HepG2 (cell line): ENCODE data around the gene HIF1AN. TPM values are rescaled to one million over a fixed set of nuclear protein-coding genes. Genes with fewer than 3 reads are reported as not detected.

Experiments
- ATAC-seq: fragments of 200-7000 bp; cut with Tn5 transposase; 3 replicates; pipeline ENCODE4 v1.9.1; 2020; ENCODE audit warnings: mild to moderate bottlenecking, moderate library complexity
- BruUV-seq: library from RNA; stranded (reverse); fragments of 400-500 nt; replicated peaks from 2 replicates; lab custom pipeline; 2021; lab: Mats Ljungman, UMichigan
- CTCF ChIA-PET: fragments of 300-600 bp; formaldehyde crosslinking; extraction: SDS; loops from one replicate; lab custom pipeline; 2021; ENCODE audit warnings: low total read pairs, inconsistent platforms, low intra/inter-chr PET ratio; lab: Yijun Ruan, JAX
- POLR2A ChIA-PET: fragments of 350-600 bp; sonication (Branson Sonifier 250); formaldehyde crosslinking; loops from one replicate; lab custom pipeline; 2020; ENCODE audit warnings: antibody characterized with exemption, inconsistent platforms; lab: Yijun Ruan, JAX
- DNase-seq: peaks from one replicate; pipeline ENCODE4 v3.0.0-alpha.2; 2015; ENCODE audit warnings: low spot score
- FAIRE-seq: peaks from 3 replicates; lab custom pipeline; 2011; peaks lifted over from hg19 to GRCh38; lab: Jason Lieb, UNC
- H2AFZ ChIP-seq: one replicate; pipeline ENCODE4 v1.6.1; 2011; ENCODE audit warnings: low read length, inconsistent platforms
- H3K27ac ChIP-seq: fragments of 300-600 bp; 3 replicates; pipeline ENCODE4 v1.8.0; 2011; ENCODE audit warnings: mixed run types, mild to moderate bottlenecking, mixed read lengths, low read length, inconsistent platforms; ENCODE audit not compliant: insufficient read depth; ENCODE audit errors: extremely low read length
- H3K27me3 ChIP-seq, 2 experiments: fragments of 200-600 bp in 1 of 2; 2 replicates in 1 of 2; 3 replicates in 1 of 2; pipeline versions ENCODE4 v1.6.0 to v1.8.0; 2011; ENCODE audit warnings: low read length in 2 of 2, mild to moderate bottlenecking in 2 of 2, moderate library complexity in 2 of 2, inconsistent platforms in 1 of 2; ENCODE audit not compliant: insufficient read depth in 2 of 2, control insufficient read depth in 1 of 2
- H3K36me3 ChIP-seq, 2 experiments: fragments of 200-600 bp in 1 of 2; replicated peaks in 1 of 2; 2 replicates in 1 of 2; 3 replicates in 1 of 2; pipeline versions ENCODE4 v1.5.1 to v1.8.0; 2011; ENCODE audit warnings: low read length in 2 of 2, inconsistent platforms in 1 of 2; ENCODE audit not compliant: insufficient read depth in 2 of 2, control insufficient read depth in 1 of 2
- H3K4me1 ChIP-seq: 2 replicates; pipeline ENCODE4 v1.5.1; 2012; ENCODE audit warnings: low read length, inconsistent platforms; ENCODE audit not compliant: insufficient read depth
- H3K4me2 ChIP-seq: 2 replicates; pipeline ENCODE4 v1.6.0; 2011; ENCODE audit warnings: low read depth, low read length, inconsistent platforms
- H3K4me3 ChIP-seq, 3 experiments: fragments of 200-600 bp in 1 of 3; sonication (generic), shearing (Covaris generic) in 1 of 3; replicated peaks in 1 of 3; 2 replicates each; pipeline ENCODE4 v1.5.1; 2011 to 2016; ENCODE audit warnings: low read length in 3 of 3, inconsistent platforms in 2 of 3, low read depth in 2 of 3, mild to moderate bottlenecking in 2 of 3, control low read depth in 1 of 3, mixed read lengths in 1 of 3; ENCODE audit not compliant: insufficient read depth in 1 of 3
- H3K79me2 ChIP-seq: one replicate; pipeline ENCODE4 v1.6.1; 2011; ENCODE audit warnings: low read length, inconsistent platforms; ENCODE audit not compliant: insufficient read depth
- H3K9ac ChIP-seq: 2 replicates; pipeline ENCODE4 v1.6.0; 2011; ENCODE audit warnings: mild to moderate bottlenecking, low read depth, low read length, inconsistent platforms; ENCODE audit not compliant: insufficient read depth
- H3K9me3 ChIP-seq: 2 replicates; pipeline ENCODE4 v1.5.1; 2012; ENCODE audit warnings: mild to moderate bottlenecking, low read length
- H4K20me1 ChIP-seq: 2 replicates; pipeline ENCODE4 v1.6.0; 2011; ENCODE audit warnings: inconsistent platforms, mild to moderate bottlenecking, low read length, moderate library complexity; ENCODE audit not compliant: insufficient read depth
- MED13 ChIP-seq: sonication (generic); formaldehyde crosslinking; IDR thresholded peaks from 2 replicates; pipeline ENCODE4 v1.5.0; 2020; ENCODE audit warnings: missing genetic modification reagents
- MXI1 ChIP-seq: IDR thresholded peaks from 3 replicates; pipeline ENCODE4 v1.6.1; 2012; ENCODE audit warnings: low read depth, low read length, inconsistent platforms, borderline replicate concordance
- ZNF761 ChIP-seq: sonication (generic); formaldehyde crosslinking; conservative IDR thresholded peaks from 2 replicates; pipeline ENCODE4 v1.4.0; 2020; ENCODE audit warnings: mild to moderate bottlenecking, missing genetic modification reagents
- WGBS: methylation state at CpG from one replicate; pipeline ENCODE4 v1.1.6; 2017; ENCODE audit warnings: low lambda C conversion rate; 5-methylcytosine and 5-hydroxymethylcytosine counted together
- in situ Hi-C: cut with HindIII; loops from 2 replicates; pipeline ENCODE4 v1.10.0; 2017; ENCODE audit warnings: low pct_unique_long_range_greater_than_20kb; ENCODE audit not compliant: extremely low pct_ligation_motif_present
- intact Hi-C: fragments of 100-400 bp; cut with micrococcal nuclease; formaldehyde crosslinking; loops from one replicate; pipeline ENCODE4 v1.10.0; 2022; ENCODE audit not compliant: unreplicated experiment
- polyA plus RNA-seq, 8 experiments: library from polyadenylated mRNA; depleted of rRNA in 3 of 8; stranded (reverse) in 7 of 8; unstranded in 1 of 8; fragments of >200 nt; fragmentation: Illumina TruSeq in 4 of 8; extraction: Trizol in 4 of 8; gene quantifications; 2 replicates each; pipeline versions ENCODE4 v1.2.1 to v1.2.3, GENCODE V29; 2011 to 2016; ENCODE audit warnings: low read depth in 4 of 8, missing spikeins in 1 of 8, mixed read lengths in 1 of 8; ENCODE audit not compliant: insufficient read depth in 1 of 8
- total RNA-seq, 5 experiments: library from RNA; depleted of rRNA; stranded (reverse); fragments of >200 nt; fragmentation: Illumina TruSeq; extraction: Trizol; gene quantifications; 2 replicates each; pipeline ENCODE4 v1.2.3, GENCODE V29; 2016; ENCODE audit warnings: low read depth in 1 of 5
- TF ChIP-seq, protein P1 (sequence below): sonication (generic); formaldehyde crosslinking; IDR thresholded peaks from 2 replicates; pipeline ENCODE4 v1.5.1; 2020; ENCODE audit warnings: missing genetic modification reagents, mild to moderate bottlenecking, borderline replicate concordance
- TF ChIP-seq, protein P2 (sequence below): sonication (generic); formaldehyde crosslinking; IDR thresholded peaks from 2 replicates; pipeline ENCODE4 v1.9.0; 2022; ENCODE audit warnings: missing genetic modification reagents, mild to moderate bottlenecking, borderline replicate concordance
- TF ChIP-seq, protein P3 (sequence below): IDR thresholded peaks from 2 replicates; pipeline ENCODE4 v1.6.1; 2016; ENCODE audit warnings: low read depth, borderline replicate concordance
- TF ChIP-seq, protein P4 (sequence below): sonication (generic); formaldehyde crosslinking; IDR thresholded peaks from 2 replicates; pipeline ENCODE4 v1.4.0; 2020; ENCODE audit warnings: missing genetic modification reagents, borderline replicate concordance

Gene HIF1AN
- total and polyA plus RNA-seq, 2 of the 13 experiments (the other 11 are each of a cell fraction or from before 2014, with no cell fraction given): 8.6 to 10.7 TPM

DNA sequence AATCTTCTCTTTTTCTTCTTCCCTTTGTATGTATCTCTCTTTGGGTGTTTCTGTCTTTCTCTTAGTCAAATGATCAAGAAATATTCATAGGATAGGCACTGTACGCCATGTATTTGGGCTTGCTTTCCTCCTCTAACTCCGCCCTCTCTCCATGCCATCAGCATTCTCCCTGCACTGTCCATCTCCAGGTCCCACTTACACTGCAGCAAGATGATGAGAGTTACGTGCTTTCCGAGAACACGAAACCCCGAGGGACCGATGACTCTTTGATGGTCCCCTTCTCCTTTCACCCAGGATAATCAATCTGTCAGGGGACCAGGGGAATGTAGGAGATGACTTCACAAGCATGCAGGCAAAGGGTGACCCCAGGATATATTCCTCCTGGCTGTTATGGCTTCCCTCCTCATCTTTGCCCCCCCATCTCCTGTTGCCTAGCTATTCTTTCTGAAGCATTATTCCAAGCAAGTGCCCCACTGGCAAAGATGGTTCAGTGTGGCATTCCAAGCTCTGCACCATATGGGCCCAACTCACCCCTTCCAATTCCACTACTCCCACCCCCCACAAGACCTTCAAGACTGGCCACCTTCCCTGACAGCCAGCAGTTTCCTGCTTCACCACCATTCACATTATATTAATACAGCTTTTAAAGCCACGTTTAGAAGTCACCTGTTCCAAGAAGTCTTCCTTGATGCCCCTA lies 40.0 kb downstream of the HIF1AN start:
- intact Hi-C loops: no loop called here
- ATAC-seq (no peak), FAIRE-seq (no peak), DNase-seq (no peak)
- H3K9ac ChIP-seq: no peak overlapping the region
- no peaks in the 10 kb centered on the region for H3K9me3 ChIP-seq
- no peak for TF ChIP-seq ZNF761
- TF ChIP-seq, protein P1, sequence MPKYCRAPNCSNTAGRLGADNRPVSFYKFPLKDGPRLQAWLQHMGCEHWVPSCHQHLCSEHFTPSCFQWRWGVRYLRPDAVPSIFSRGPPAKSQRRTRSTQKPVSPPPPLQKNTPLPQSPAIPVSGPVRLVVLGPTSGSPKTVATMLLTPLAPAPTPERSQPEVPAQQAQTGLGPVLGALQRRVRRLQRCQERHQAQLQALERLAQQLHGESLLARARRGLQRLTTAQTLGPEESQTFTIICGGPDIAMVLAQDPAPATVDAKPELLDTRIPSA (CRISPR knock-in tag): no peak
- WGBS: 37% methylated on average over 8 of the region's 8 CpGs
- H2AFZ ChIP-seq: no peak overlapping the region
- H4K20me1 ChIP-seq: no peaks in the 10 kb centered on the region
- CTCF ChIA-PET: no interaction called here
- no peak overlapping the region for H3K4me2 ChIP-seq
- BruUV-seq: no TSS peak
- H3K27me3 ChIP-seq: peaks cover 2 to 38% of the 10 kb centered on the region in 2 experiments; a peak in 4 of 5 replicates
- H3K79me2 ChIP-seq: no peaks in the 10 kb centered on the region
- no peaks in the 10 kb centered on the region for H3K36me3 ChIP-seq
- POLR2A ChIA-PET: no interaction called here
- H3K27ac ChIP-seq: no peak overlapping the region
- no peak overlapping the region for H3K4me3 ChIP-seq
- H3K4me1 ChIP-seq: peaks cover 4% of the 10 kb centered on the region
- in situ Hi-C loops: no loop called here

DNA sequence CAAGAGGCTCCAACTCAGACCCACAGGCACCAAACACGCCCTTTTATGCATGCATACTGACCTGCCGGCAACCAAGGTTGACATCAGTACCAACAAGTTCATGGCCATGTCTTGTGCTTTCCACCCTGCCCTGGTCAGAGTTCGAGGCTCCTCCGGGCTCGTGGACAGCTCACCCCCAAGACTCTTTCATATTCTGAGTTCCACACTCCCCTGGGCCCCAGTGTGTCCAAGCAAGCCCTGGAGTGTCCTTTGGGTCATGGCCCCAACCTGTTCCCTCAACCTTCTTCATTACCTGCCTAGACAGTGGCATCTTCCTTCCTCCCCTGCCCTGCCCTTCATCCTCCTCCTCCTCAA lies 40.5 kb downstream of the HIF1AN start:
- peaks cover 2 to 34% of the 10 kb centered on the region in 2 experiments; a peak in 4 of 5 replicates for H3K27me3 ChIP-seq
- in situ Hi-C loops (no loop called here), intact Hi-C loops (no loop called here)
- no peaks in the 10 kb centered on the region for H3K4me1 ChIP-seq
- no peaks in the 10 kb centered on the region for H3K36me3 ChIP-seq
- H3K9me3 ChIP-seq: no peaks in the 10 kb centered on the region
- ATAC-seq (no peak), FAIRE-seq (no peak), DNase-seq (no peak)
- BruUV-seq: no TSS peak
- no peak overlapping the region for H3K9ac ChIP-seq
- no peak overlapping the region for H3K4me3 ChIP-seq
- POLR2A ChIA-PET: no interaction called here
- 26% methylated on average over 5 of the region's 5 CpGs for WGBS
- H3K79me2 ChIP-seq: no peaks in the 10 kb centered on the region
- H3K4me2 ChIP-seq: no peak overlapping the region
- H3K27ac ChIP-seq: no peak overlapping the region
- no peaks in the 10 kb centered on the region for H4K20me1 ChIP-seq
- CTCF ChIA-PET: no interaction called here
- no peak overlapping the region for H2AFZ ChIP-seq
- TF ChIP-seq MXI1 (no peak), MED13 (CRISPR knock-in tag) (no peak)
- TF ChIP-seq, protein P2, sequence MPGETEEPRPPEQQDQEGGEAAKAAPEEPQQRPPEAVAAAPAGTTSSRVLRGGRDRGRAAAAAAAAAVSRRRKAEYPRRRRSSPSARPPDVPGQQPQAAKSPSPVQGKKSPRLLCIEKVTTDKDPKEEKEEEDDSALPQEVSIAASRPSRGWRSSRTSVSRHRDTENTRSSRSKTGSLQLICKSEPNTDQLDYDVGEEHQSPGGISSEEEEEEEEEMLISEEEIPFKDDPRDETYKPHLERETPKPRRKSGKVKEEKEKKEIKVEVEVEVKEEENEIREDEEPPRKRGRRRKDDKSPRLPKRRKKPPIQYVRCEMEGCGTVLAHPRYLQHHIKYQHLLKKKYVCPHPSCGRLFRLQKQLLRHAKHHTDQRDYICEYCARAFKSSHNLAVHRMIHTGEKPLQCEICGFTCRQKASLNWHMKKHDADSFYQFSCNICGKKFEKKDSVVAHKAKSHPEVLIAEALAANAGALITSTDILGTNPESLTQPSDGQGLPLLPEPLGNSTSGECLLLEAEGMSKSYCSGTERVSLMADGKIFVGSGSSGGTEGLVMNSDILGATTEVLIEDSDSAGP (CRISPR knock-in tag): no peak
- TF ChIP-seq, protein P3, sequence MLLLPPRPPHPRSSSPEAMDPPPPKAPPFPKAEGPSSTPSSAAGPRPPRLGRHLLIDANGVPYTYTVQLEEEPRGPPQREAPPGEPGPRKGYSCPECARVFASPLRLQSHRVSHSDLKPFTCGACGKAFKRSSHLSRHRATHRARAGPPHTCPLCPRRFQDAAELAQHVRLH (CRISPR knock-in tag): no peak
- TF ChIP-seq, protein P4, sequence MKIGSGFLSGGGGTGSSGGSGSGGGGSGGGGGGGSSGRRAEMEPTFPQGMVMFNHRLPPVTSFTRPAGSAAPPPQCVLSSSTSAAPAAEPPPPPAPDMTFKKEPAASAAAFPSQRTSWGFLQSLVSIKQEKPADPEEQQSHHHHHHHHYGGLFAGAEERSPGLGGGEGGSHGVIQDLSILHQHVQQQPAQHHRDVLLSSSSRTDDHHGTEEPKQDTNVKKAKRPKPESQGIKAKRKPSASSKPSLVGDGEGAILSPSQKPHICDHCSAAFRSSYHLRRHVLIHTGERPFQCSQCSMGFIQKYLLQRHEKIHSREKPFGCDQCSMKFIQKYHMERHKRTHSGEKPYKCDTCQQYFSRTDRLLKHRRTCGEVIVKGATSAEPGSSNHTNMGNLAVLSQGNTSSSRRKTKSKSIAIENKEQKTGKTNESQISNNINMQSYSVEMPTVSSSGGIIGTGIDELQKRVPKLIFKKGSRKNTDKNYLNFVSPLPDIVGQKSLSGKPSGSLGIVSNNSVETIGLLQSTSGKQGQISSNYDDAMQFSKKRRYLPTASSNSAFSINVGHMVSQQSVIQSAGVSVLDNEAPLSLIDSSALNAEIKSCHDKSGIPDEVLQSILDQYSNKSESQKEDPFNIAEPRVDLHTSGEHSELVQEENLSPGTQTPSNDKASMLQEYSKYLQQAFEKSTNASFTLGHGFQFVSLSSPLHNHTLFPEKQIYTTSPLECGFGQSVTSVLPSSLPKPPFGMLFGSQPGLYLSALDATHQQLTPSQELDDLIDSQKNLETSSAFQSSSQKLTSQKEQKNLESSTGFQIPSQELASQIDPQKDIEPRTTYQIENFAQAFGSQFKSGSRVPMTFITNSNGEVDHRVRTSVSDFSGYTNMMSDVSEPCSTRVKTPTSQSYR (CRISPR knock-in tag): no peak
